Measurements from ENCODE around the gene APBA1. TPM values are rescaled to one million over a fixed set of nuclear protein-coding genes. Genes with fewer than 3 reads are reported as not detected.

Gene APBA1
- total RNA-seq, 1 donor from 2014 or later, result 19.7 TPM

- ATAC-seq, result no peak
- DNase-seq (ENCODE audit: low spot score), result no peak
Measured at GRCh38 chr9:69658987-69659675, 13.0 kb downstream of the APBA1 start.

DNA sequence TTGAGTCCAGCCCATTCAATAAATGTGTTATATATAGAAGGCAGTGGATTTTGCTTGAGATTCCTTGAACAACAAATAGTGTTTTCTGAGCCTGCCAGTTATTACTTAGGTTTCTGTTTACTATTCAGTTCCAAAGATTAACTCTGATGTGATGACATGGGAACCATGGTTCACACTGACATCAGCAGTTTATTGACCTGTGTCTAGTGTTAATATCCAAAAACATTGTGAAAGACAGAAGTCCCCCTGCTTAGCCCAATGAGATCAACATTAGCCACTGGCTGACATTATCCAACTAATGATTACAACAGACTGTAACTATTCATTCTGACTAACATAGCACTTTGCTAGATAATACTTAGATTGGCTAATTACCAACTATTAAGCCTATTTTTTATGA, 14.9 kb downstream of the APBA1 start:
- ATAC-seq, result peak; percentile 80
- peak; percentile 59 for DNase-seq (ENCODE audit: low spot score)

GRCh38 chr9:69655065-69655464, 17.1 kb downstream of the APBA1 start:
- DNase-seq (ENCODE audit: low spot score) (no peak), ATAC-seq (no peak)

DNA sequence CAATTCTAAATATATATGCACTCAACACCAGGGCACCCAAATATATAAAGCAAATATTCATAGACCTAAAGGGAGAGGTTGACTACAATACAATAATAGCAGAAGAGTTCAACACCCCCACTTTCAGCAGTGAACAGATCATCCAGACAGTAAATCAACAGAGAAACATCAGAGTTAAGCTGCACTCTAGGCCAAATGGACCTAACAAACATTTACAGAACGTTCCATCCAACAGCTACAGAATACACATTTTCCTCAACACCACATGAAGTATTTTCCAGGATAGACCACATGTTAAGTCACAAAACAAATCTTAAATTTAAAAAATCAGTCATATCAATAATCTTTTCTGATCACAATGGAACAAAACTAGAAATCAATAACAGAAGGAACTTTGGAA, 18.9 kb downstream of the APBA1 start:
- DNase-seq (ENCODE audit: low spot score) (no peak), ATAC-seq (peak; percentile 77)

GRCh38 chr9:69649566-69650250, 22.5 kb downstream of the APBA1 start:
- ATAC-seq, result no peak
- DNase-seq (ENCODE audit: low spot score), result no peak

GRCh38 chr9:69647804-69648203, 24.4 kb downstream of the APBA1 start:
- no peak for DNase-seq (ENCODE audit: low spot score)
- ATAC-seq, result no peak

- ATAC-seq (no peak), DNase-seq (ENCODE audit: low spot score) (no peak)
Measured at GRCh38 chr9:69646810-69647209, 25.4 kb downstream of the APBA1 start.

GRCh38 chr9:69645488-69645887, 26.7 kb downstream of the APBA1 start:
- no peak for DNase-seq (ENCODE audit: low spot score)
- peak; percentile 74 for ATAC-seq

- ATAC-seq, result peak; percentile 73
- no peak for DNase-seq (ENCODE audit: low spot score)
Measured at GRCh38 chr9:69643098-69643497, 29.1 kb downstream of the APBA1 start.

DNA sequence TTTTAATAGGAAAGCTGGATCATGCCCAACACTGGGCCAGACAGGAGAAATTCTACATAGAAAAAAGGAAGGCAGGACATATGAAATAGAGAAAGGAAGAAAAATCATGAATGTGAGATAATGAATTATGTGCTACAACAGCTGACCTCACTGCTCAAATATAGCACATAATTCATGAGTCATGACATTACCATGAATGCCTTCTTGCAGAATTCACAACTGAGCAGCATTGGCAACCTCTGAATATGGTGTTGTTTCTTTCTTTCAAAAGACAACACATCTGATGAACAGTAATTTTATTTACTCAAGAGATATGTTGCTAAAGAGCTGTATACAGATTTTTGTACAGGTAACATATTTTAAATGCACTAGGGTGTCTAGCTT, 34.4 kb downstream of the APBA1 start:
- DNase-seq (ENCODE audit: low spot score) (no peak), ATAC-seq (no peak)

DNA sequence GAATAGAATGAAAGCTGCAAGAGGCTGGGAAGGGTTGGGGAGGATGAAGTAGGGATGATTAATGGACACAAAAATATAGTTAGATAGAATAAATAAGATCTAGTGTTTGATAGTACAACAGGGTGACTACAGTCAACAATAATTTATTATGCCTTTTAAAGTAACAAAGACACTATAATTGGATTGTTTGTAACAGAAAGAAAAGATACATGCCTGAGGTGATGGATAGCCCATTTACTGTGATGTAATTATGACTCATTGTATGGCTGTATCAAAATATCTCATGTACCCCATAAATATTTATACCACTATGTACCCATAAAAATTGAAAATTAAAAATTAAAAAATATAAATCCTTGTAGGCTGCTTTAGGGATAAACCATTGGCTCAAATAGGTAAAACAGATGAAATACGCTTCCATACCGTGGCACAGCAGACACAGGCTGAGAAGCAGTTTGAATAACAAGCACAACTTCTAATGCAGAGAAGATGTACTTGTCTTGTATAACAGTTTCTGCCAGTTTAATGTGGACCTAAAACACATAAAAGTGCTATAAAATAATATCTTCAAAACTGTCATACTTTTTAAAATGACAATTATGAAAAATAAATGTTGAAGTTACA, 34.9 kb downstream of the APBA1 start:
- no peak for DNase-seq (ENCODE audit: low spot score)
- no peak for ATAC-seq

- no peak for ATAC-seq
Measured at GRCh38 chr9:69633716-69634115, 38.5 kb downstream of the APBA1 start.

DNA sequence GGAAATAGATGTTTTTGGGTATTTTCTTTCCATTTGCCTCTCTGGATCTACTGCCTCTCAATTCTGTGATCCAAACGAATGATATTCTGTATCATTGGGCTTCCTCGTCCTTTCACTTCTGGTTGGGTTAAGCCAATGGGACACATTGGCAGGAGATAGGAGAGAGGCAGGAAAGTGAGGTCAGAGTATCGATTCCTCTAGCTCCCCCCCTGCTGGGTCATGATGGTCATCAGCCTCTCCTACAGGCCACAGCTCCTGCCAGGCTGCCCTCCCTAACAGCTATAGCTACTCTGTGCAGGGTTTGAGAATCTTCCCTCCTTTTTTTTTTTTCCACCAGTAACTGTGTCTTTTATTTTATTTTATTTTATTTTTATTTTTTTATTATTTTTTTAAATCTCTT, 39.4 kb downstream of the APBA1 start:
- ATAC-seq (peak; percentile 84), DNase-seq (ENCODE audit: low spot score) (no peak)

More at GRCh38 chr9:69633716-69634115, 38.5 kb downstream of the APBA1 start:
- DNase-seq (ENCODE audit: low spot score), result no peak

GRCh38 chr9:69627281-69627680, 44.9 kb downstream of the APBA1 start:
- no peak for ATAC-seq
- DNase-seq (ENCODE audit: low spot score), result no peak

- DNase-seq (ENCODE audit: low spot score), result no peak
- ATAC-seq, result no peak
Measured at GRCh38 chr9:69623276-69623675, 48.9 kb downstream of the APBA1 start.

DNA sequence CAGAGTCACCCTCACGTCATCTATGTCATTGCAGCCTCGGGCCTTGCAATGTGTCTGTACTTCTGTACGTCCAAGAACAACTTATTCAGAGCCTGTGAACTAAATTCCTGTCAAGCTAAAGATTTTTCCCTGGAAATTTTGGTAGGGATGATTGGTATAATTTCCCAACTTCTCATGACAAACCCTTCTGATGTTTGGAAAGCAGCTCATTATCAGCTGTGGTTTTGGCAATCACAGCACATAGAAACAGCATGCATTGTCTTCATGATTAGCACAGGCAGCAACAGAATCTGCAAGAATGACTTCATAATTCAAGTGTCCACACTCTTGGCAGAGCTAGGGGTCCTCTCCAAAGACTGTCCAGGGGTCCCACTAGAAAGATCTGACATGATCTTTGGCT, 49.5 kb downstream of the APBA1 start:
- DNase-seq (ENCODE audit: low spot score), result no peak
- no peak for ATAC-seq

- no peak for ATAC-seq
Measured at GRCh38 chr9:69621730-69622460, 50.3 kb downstream of the APBA1 start.

GRCh38 chr9:69620731-69621130, 51.4 kb downstream of the APBA1 start:
- ATAC-seq, result no peak
- no peak for DNase-seq (ENCODE audit: low spot score)

More at GRCh38 chr9:69621730-69622460, 50.3 kb downstream of the APBA1 start:
- DNase-seq (ENCODE audit: low spot score), result no peak

GRCh38 chr9:69619233-69619632, 52.9 kb downstream of the APBA1 start:
- DNase-seq (ENCODE audit: low spot score), result no peak
- no peak for ATAC-seq

DNA sequence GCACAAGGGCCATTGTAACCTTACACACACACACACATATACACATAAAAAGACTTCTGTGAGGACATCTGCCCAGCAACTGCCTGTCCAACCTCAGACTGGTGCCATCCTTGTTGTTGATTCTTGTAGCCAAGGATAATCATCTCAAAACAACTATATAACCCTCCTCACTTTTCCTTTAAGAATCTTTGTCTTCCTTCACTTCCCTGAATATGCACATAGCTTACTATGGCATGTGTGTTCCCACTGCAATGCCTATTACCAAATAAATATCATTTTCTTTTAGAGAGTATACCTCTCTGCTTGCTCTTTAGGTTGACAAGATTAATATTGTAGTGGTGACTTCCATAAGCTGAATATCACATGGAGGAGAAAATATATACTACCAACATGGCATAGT, 55.2 kb downstream of the APBA1 start:
- ATAC-seq (no peak), DNase-seq (ENCODE audit: low spot score) (no peak)

DNA sequence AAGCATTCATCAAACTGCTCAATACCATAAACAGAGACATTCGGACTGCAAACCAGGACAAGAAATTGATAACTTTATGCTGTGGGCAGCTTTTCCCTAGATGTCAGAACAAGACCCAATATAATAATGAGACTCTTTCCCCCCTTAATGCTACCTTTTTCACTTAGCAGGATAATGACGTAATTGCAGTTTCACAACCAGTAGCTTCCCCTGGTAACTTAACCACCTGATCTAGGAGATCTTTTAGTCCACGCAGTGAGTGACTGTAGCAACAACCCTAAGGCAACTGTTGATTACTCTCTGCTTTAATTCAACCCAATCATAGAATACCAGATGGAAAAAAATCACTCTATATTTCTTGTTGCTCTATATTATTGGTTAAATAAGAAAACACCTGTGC, 56.3 kb downstream of the APBA1 start:
- peak; percentile 71 for ATAC-seq
- DNase-seq (ENCODE audit: low spot score), result no peak

DNA sequence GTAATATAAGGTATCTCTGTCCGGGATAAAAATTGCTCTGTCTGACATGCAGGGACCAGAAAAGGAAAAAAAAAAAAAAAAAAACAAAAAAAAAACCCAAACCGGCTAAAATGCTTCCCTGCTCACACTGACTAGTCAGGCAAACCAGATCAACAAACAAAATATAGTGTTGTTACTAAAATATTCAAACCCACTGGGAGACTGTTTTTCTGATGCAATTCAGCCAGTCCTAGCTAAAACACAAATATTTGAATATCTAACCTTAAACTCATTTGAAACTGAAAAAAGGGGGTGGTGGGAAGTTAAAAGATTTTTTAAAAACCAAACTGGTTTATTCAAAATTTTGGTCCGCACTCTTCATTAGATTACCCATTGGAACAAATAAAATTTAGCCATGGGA, 61.0 kb downstream of the APBA1 start:
- ATAC-seq, result no peak

More for the DNA sequence above, 61.0 kb downstream of the APBA1 start:
- no peak for DNase-seq (ENCODE audit: low spot score)

Measured in left lobe of liver (tissue), 2 donors.